ENCODE measurements around the gene HSPA12B.

DNA sequence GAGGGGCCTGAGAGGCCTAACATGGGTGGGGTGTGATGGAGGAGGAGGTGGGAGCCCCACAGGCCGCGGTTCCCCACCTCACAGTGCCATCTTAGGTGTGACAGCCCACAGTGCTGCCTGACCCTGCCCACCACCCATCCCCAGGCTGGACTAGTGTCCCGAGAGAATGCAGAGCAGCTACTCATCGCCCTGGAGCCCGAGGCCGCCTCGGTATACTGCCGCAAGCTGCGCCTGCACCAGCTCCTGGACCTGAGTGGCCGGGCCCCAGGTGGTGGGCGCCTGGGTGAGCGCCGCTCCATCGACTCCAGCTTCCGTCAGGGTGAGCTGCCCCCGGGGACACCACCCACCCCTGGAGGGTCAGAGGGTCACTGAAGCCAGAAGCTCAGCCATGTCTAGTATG lies 15.6 kb downstream of the HSPA12B start:
- TF ChIP-seq, protein P1, sequence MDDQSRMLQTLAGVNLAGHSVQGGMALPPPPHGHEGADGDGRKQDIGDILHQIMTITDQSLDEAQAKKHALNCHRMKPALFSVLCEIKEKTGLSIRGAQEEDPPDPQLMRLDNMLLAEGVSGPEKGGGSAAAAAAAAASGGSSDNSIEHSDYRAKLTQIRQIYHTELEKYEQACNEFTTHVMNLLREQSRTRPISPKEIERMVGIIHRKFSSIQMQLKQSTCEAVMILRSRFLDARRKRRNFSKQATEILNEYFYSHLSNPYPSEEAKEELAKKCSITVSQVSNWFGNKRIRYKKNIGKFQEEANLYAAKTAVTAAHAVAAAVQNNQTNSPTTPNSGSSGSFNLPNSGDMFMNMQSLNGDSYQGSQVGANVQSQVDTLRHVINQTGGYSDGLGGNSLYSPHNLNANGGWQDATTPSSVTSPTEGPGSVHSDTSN (IDR thresholded peaks at IDR 0.05), result no peak
- TF ChIP-seq NRF1 (IDR thresholded peaks at IDR 0.05; ENCODE audit: low read depth, low read length), result no peak
- no peak for TF ChIP-seq POLR2AphosphoS5 (IDR thresholded peaks at IDR 0.05; ENCODE audit: low read depth, low read length)
- no peak for TF ChIP-seq RAD21 (IDR thresholded peaks at IDR 0.05; ENCODE audit: low read length)
- TF ChIP-seq MXI1 (IDR thresholded peaks at IDR 0.05; ENCODE audit: low read depth, low read length), result no peak
- TF ChIP-seq, protein P2, sequence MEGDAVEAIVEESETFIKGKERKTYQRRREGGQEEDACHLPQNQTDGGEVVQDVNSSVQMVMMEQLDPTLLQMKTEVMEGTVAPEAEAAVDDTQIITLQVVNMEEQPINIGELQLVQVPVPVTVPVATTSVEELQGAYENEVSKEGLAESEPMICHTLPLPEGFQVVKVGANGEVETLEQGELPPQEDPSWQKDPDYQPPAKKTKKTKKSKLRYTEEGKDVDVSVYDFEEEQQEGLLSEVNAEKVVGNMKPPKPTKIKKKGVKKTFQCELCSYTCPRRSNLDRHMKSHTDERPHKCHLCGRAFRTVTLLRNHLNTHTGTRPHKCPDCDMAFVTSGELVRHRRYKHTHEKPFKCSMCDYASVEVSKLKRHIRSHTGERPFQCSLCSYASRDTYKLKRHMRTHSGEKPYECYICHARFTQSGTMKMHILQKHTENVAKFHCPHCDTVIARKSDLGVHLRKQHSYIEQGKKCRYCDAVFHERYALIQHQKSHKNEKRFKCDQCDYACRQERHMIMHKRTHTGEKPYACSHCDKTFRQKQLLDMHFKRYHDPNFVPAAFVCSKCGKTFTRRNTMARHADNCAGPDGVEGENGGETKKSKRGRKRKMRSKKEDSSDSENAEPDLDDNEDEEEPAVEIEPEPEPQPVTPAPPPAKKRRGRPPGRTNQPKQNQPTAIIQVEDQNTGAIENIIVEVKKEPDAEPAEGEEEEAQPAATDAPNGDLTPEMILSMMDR (IDR thresholded peaks at IDR 0.05), result no peak
- TF ChIP-seq EP300 (IDR thresholded peaks at IDR 0.05; ENCODE audit: borderline replicate concordance in 1 of 2, low read depth in 1 of 2, low read length in 1 of 2), result no peak
- no peak for TF ChIP-seq TEAD4 (IDR thresholded peaks at IDR 0.05; ENCODE audit: borderline replicate concordance, insufficient read depth)
- TF ChIP-seq MEF2A (IDR thresholded peaks at IDR 0.05; ENCODE audit: borderline replicate concordance, low read depth), result no peak
- no peak for TF ChIP-seq SIN3A (IDR thresholded peaks at IDR 0.05; ENCODE audit: borderline replicate concordance, low read depth, low read length)
- no peak for TF ChIP-seq GABPA (IDR thresholded peaks at IDR 0.05; ENCODE audit: low read depth)
- TF ChIP-seq, protein P3, sequence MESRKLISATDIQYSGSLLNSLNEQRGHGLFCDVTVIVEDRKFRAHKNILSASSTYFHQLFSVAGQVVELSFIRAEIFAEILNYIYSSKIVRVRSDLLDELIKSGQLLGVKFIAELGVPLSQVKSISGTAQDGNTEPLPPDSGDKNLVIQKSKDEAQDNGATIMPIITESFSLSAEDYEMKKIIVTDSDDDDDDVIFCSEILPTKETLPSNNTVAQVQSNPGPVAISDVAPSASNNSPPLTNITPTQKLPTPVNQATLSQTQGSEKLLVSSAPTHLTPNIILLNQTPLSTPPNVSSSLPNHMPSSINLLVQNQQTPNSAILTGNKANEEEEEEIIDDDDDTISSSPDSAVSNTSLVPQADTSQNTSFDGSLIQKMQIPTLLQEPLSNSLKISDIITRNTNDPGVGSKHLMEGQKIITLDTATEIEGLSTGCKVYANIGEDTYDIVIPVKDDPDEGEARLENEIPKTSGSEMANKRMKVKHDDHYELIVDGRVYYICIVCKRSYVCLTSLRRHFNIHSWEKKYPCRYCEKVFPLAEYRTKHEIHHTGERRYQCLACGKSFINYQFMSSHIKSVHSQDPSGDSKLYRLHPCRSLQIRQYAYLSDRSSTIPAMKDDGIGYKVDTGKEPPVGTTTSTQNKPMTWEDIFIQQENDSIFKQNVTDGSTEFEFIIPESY (IDR thresholded peaks at IDR 0.05; ENCODE audit: borderline replicate concordance, low read depth), result no peak
- TF ChIP-seq, protein P4, sequence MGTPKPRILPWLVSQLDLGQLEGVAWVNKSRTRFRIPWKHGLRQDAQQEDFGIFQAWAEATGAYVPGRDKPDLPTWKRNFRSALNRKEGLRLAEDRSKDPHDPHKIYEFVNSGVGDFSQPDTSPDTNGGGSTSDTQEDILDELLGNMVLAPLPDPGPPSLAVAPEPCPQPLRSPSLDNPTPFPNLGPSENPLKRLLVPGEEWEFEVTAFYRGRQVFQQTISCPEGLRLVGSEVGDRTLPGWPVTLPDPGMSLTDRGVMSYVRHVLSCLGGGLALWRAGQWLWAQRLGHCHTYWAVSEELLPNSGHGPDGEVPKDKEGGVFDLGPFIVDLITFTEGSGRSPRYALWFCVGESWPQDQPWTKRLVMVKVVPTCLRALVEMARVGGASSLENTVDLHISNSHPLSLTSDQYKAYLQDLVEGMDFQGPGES (IDR thresholded peaks at IDR 0.05; ENCODE audit: low read depth, low read length), result no peak
- TF ChIP-seq RCOR1 (IDR thresholded peaks at IDR 0.05; ENCODE audit: low read length), result no peak
